Hepatocyte (in vitro differentiated cells): ENCODE data around the gene RAB43. TPM values are rescaled to one million over a fixed set of nuclear protein-coding genes. Genes with fewer than 3 reads are reported as not detected.

Experiments used
- DNase-seq: peaks from one replicate; pipeline ENCODE4 v3.0.0-alpha.2; 2016; ENCODE audit warnings: low spot score
- H2AFZ ChIP-seq: fragments of 200-600 bp; sonication (generic); 2 replicates; pipeline ENCODE4 v1.6.0; 2016; ENCODE audit warnings: antibody characterized with exemption, mild to moderate bottlenecking
- H3K27ac ChIP-seq: fragments of 200-600 bp; sonication (generic); 2 replicates; pipeline ENCODE4 v1.5.1; 2016; ENCODE audit warnings: mild to moderate bottlenecking
- H3K27me3 ChIP-seq: fragments of 200-600 bp; sonication (generic); 2 replicates; pipeline ENCODE4 v1.6.1; 2016
- H3K36me3 ChIP-seq: fragments of 200-600 bp; sonication (generic); replicated peaks from 2 replicates; pipeline ENCODE4 v1.5.1; 2016; ENCODE audit warnings: low read depth; ENCODE audit not compliant: insufficient read depth
- H3K4me1 ChIP-seq: fragments of 200-600 bp; sonication (generic); 2 replicates; pipeline ENCODE4 v1.5.1; 2016; ENCODE audit warnings: mild to moderate bottlenecking, moderate library complexity; ENCODE audit not compliant: insufficient read depth
- H3K4me2 ChIP-seq: fragments of 200-600 bp; sonication (generic); 2 replicates; pipeline ENCODE4 v1.6.0; 2016
- H3K4me3 ChIP-seq: fragments of 200-600 bp; sonication (generic); 2 replicates; pipeline ENCODE4 v1.5.1; 2016; ENCODE audit warnings: mild to moderate bottlenecking
- H3K79me2 ChIP-seq: fragments of 200-600 bp; sonication (generic); 2 replicates; pipeline ENCODE4 v1.6.0; 2017; ENCODE audit warnings: mild to moderate bottlenecking
- H3K9me2 ChIP-seq: fragments of 200-600 bp; sonication (generic); replicated peaks from 2 replicates; pipeline ENCODE4 v1.6.0; 2017; ENCODE audit warnings: mild to moderate bottlenecking; ENCODE audit not compliant: insufficient read depth
- H3K9me3 ChIP-seq: fragments of 200-600 bp; sonication (generic); 2 replicates; pipeline ENCODE4 v1.5.1; 2016; ENCODE audit warnings: low read depth, mild to moderate bottlenecking
- H4K20me1 ChIP-seq: fragments of 200-600 bp; sonication (generic); 2 replicates; pipeline ENCODE4 v1.6.0; 2016; ENCODE audit warnings: mild to moderate bottlenecking; ENCODE audit not compliant: insufficient read depth, poor library complexity, severe bottlenecking
- CTCF ChIP-seq: fragments of 200-600 bp; sonication (generic); IDR thresholded peaks from 2 replicates; pipeline ENCODE4 v1.5.1; 2016; ENCODE audit warnings: antibody characterized with exemption, mild to moderate bottlenecking; ENCODE audit not compliant: poor library complexity
- EZH2 ChIP-seq: fragments of 200-600 bp; sonication (generic); IDR thresholded peaks from 2 replicates; pipeline ENCODE4 v1.6.1; 2016; ENCODE audit warnings: antibody characterized with exemption, mild to moderate bottlenecking, borderline replicate concordance
- EZH2phosphoT487 ChIP-seq: fragments of 200-600 bp; sonication (generic); IDR thresholded peaks from one replicate; pipeline ENCODE4 v1.6.1; 2018; ENCODE audit warnings: antibody characterized with exemption, mild to moderate bottlenecking, low read depth, moderate library complexity; ENCODE audit not compliant: unreplicated experiment, severe bottlenecking
- WGBS: methylation state at CpG from one replicate; pipeline ENCODE4 v1.1.6; 2016; ENCODE audit warnings: low lambda C conversion rate; ENCODE audit errors: missing lambda C conversion rate; 5-methylcytosine and 5-hydroxymethylcytosine counted together
- polyA plus RNA-seq: library from polyadenylated mRNA; unstranded; fragments of >200 nt; fragmentation: Nextera tagmentation; extraction: Ambion mirVana; gene quantifications from 2 replicates; pipeline ENCODE4 v1.2.1, GENCODE V29; 2016
- total RNA-seq: library from RNA; depleted of rRNA; stranded (reverse); fragments of >200 nt; gene quantifications from 2 replicates; pipeline ENCODE4 v1.2.3, GENCODE V29; 2014

The RAB43 gene
- total and polyA plus RNA-seq, 2 experiments from 2014 or later: 23.5 to 27.1 TPM

GRCh38 chr3:129052675-129053074 lies 68.9 kb downstream of the RAB43 start:
- DNase-seq: no peak
- Histone ChIP-seq H3K4me2 (no peak overlapping the region), H4K20me1 (no peaks in the 10 kb centered on the region), H2AFZ (no peak overlapping the region), H3K4me1 (peaks cover 27% of the 10 kb centered on the region), H3K9me3 (no peaks in the 10 kb centered on the region), H3K27ac (no peak overlapping the region), H3K36me3 (no peaks in the 10 kb centered on the region), H3K9me2 (no peaks in the 10 kb centered on the region), H3K79me2 (no peaks in the 10 kb centered on the region), H3K4me3 (no peak overlapping the region), H3K27me3 (no peaks in the 10 kb centered on the region)
- 77% methylated on average over 6 of the region's 6 CpGs for WGBS
- no peak for TF ChIP-seq EZH2phosphoT487
- TF ChIP-seq EZH2: no peak
- TF ChIP-seq CTCF: no peak

- Histone ChIP-seq H3K9me2 (no peaks in the 10 kb centered on the region), H3K27ac (no peak overlapping the region), H3K36me3 (no peaks in the 10 kb centered on the region), H3K79me2 (no peaks in the 10 kb centered on the region), H3K27me3 (no peaks in the 10 kb centered on the region), H2AFZ (no peak overlapping the region), H3K4me2 (no peak overlapping the region), H3K4me3 (no peak overlapping the region), H4K20me1 (no peaks in the 10 kb centered on the region), H3K4me1 (peaks cover 27% of the 10 kb centered on the region), H3K9me3 (no peaks in the 10 kb centered on the region)
- TF ChIP-seq CTCF: no peak
- no peak for TF ChIP-seq EZH2phosphoT487
- TF ChIP-seq EZH2: no peak
- DNase-seq: no peak
- WGBS: 66% methylated on average over 5 of the region's 5 CpGs
Observed at GRCh38 chr3:129051871-129052340, 69.7 kb downstream of the RAB43 start.

- H3K27me3 ChIP-seq: no peaks in the 10 kb centered on the region
- H4K20me1 ChIP-seq: no peaks in the 10 kb centered on the region
- H3K4me1 ChIP-seq: peaks cover 27% of the 10 kb centered on the region
- H3K36me3 ChIP-seq: no peaks in the 10 kb centered on the region
- no peak for TF ChIP-seq CTCF
- no peak for TF ChIP-seq EZH2
- no peak for TF ChIP-seq EZH2phosphoT487
- no peak overlapping the region for H2AFZ ChIP-seq
- no peaks in the 10 kb centered on the region for H3K9me2 ChIP-seq
- no peaks in the 10 kb centered on the region for H3K79me2 ChIP-seq
- no peak overlapping the region for H3K4me3 ChIP-seq
- 92% methylated on average over 12 of the region's 12 CpGs for WGBS
- H3K27ac ChIP-seq: no peak overlapping the region
- H3K9me3 ChIP-seq: no peaks in the 10 kb centered on the region
- no peak overlapping the region for H3K4me2 ChIP-seq
- DNase-seq: no peak
Observed at GRCh38 chr3:129050556-129051295, 70.9 kb downstream of the RAB43 start.

- 95% methylated on average over 6 of the region's 6 CpGs for WGBS
- Histone ChIP-seq H3K4me2 (no peak overlapping the region), H3K9me3 (no peaks in the 10 kb centered on the region), H3K27ac (no peak overlapping the region), H3K79me2 (no peaks in the 10 kb centered on the region), H3K36me3 (no peaks in the 10 kb centered on the region), H3K9me2 (no peaks in the 10 kb centered on the region), H3K4me3 (no peak overlapping the region), H3K27me3 (no peaks in the 10 kb centered on the region), H4K20me1 (no peaks in the 10 kb centered on the region), H3K4me1 (peaks cover 8% of the 10 kb centered on the region), H2AFZ (no peak overlapping the region)
- DNase-seq: no peak
- no peak for TF ChIP-seq CTCF
Observed at GRCh38 chr3:129047553-129047839, 74.1 kb downstream of the RAB43 start.
